ENCODE measurements around the gene BPIFB1.

The BPIFB1 gene

GRCh38 chr20:33299111-33299603, 16.1 kb downstream of the BPIFB1 start:
- DNase-seq (ENCODE audit: low read depth), result peak; percentile 18

- peak; percentile 17 for DNase-seq (ENCODE audit: low read depth)
Observed at GRCh38 chr20:33301192-33301930, 18.3 kb downstream of the BPIFB1 start.

DNA sequence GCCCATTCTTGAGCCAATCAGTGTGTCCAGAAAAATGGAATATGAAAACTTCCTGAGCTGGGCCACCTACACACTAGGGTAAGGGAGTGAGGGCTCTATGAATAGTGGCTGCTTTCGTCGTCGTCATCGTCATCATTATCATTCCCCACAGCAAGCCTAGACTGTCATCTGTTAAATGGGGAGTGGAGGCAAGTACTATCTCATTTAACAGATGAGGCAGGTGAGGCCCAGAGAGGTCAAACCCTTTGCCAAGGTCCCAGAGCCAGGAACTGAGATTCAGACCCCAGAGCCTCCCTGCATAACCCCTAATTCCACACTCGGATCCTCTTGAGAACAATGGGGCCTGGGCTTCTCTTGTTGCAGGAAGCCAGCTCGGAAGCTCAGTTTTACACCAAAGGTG, 20.6 kb downstream of the BPIFB1 start:
- no peak for DNase-seq (ENCODE audit: low read depth)

DNA sequence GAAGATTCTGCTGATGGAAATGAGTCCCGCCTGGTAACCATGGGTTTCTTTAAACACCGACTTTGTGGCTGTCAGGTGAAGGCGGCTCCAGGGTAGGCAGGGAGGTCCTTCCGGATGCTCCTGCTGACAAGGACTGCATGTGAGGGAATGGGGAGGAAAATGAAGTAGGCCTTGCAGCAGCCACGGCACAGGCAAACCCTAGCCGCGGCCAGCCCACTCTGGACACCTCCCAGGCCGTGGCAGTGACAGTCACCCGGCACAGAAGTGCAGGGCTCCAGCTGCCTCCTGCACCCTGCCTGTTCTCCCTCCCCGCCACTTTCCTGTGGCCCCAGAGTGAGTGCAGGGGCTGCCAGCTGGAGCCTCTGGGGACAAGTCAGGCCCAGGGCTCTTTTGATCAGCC, 21.0 kb downstream of the BPIFB1 start:
- DNase-seq (ENCODE audit: low read depth), result no peak

- DNase-seq (ENCODE audit: low read depth), result peak; percentile 6
Observed at GRCh38 chr20:33305589-33306057, 22.6 kb downstream of the BPIFB1 start.

DNA sequence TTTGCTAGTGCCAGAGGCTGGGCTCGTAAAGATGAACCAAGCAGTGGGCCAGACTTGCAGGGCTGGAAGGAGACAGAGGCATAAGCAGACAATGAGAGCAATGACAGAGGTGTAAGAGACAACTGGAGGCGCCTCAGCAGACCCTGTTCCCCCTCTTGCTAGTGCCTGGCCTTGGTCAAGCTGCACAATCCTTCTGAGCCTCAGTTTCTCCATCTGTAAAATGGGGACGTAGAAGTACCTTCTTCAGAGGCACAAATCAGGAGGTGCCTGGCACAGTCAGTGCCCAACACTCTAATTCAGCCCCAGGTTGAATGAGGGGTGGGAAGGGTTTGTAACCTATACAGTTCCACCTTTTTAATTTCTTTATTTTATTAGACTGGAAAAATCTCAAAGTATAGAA, 23.2 kb downstream of the BPIFB1 start:
- no peak for DNase-seq (ENCODE audit: low read depth)

GRCh38 chr20:33306807-33307206, 23.8 kb downstream of the BPIFB1 start:
- no peak for DNase-seq (ENCODE audit: low read depth)

DNA sequence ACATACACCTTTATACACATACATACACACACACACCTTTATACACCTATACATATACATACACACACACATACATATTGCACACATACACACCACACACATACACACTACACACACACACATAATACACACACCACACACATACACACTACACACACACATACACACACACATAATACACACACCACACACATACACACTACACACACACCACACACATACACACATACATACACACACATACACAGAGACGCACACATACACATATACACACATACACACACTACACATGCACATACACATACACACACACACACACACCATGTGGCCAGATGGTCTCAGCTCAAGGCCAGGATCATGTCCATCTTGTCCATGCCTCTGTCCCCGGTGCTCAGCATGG, 25.7 kb downstream of the BPIFB1 start:
- no peak for DNase-seq (ENCODE audit: low read depth)

GRCh38 chr20:33309631-33310030, 26.6 kb downstream of the BPIFB1 start:
- no peak for DNase-seq (ENCODE audit: low read depth)

DNA sequence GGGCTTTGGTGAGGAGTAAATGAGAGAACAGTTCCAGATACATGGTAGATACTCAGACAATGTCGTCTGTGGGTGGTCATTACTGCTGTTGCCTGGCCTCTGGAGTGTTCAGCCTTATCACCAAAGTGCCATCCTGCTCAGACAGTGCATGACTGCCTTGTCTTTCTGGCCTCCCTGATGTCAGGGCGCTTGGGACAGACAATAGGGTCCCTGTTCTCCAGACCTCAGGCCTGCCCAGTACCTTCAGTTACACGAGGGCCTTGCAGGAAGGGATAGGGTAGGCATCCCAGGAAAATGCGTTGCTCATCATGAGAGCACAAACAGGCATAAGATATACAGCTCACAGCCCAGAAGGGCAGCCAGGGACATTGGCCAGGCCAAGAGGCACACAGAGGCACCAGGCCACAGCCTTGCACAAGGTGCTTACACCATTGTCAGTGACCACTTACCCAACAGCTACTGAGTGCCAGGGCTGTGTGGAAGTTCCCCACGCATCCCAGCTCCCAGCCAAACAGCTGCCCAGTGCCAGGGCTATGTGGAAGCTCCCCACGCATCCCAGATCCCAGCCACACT, 27.4 kb downstream of the BPIFB1 start:
- DNase-seq (ENCODE audit: low read depth), result no peak

DNA sequence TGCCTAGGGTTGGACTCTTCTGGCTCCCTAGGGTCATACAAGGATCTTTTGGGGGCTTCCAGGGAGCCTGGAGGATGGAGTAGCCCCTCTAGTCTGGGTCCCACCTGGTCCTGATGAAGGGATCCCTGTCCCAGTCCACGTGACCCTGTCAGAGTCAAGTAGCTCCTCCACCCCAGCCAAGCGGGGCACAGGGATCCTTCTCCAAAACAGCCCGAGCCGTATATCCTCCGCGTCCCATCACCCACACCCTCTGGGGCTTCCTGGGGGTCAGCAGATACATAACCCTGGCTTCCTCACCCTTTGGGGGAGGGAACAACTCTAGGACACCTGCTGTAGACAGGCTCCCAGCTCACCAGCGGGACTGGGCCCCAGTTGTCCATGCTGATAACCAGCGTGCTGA, 28.0 kb downstream of the BPIFB1 start:
- no peak for DNase-seq (ENCODE audit: low read depth)

DNA sequence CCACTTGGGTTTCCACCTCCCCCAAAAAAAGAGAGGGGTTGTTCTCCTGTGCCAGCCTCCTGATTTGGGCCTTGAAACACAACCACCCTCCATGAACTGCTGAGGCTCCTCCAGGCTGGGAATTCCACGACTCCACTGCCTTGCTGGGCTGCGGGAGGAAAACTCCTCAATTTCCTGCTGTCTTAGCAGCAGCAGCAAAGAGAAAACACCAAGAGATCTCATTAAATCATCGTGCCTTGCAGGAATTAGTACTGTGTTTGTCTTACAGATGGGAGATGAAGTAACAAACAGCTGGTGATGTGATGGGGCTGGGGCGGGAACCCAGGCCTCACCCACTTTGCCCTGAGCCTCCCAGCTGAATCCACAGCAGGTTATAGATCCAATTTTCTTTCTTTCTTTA, 29.0 kb downstream of the BPIFB1 start:
- no peak for DNase-seq (ENCODE audit: low read depth)

DNA sequence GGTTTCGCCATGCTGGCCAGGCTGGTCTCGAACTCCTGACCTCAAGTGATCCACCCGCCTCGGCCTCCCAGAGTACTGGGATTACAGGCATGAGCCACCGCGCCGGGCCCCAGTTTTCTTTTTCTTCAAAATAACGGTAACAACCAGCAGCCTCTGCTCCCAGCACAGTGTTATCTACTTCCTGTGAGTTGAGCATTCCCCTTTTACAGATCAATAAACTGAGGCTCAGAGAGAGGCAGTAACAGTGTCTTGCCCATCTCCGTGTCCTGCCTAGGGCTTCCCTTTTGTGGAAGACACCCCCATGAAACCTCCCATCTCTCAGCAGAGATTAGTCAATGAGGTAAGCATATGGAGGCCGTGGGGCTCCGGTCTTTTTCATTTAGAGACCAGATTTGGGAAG, 29.6 kb downstream of the BPIFB1 start:
- DNase-seq (ENCODE audit: low read depth), result no peak

DNA sequence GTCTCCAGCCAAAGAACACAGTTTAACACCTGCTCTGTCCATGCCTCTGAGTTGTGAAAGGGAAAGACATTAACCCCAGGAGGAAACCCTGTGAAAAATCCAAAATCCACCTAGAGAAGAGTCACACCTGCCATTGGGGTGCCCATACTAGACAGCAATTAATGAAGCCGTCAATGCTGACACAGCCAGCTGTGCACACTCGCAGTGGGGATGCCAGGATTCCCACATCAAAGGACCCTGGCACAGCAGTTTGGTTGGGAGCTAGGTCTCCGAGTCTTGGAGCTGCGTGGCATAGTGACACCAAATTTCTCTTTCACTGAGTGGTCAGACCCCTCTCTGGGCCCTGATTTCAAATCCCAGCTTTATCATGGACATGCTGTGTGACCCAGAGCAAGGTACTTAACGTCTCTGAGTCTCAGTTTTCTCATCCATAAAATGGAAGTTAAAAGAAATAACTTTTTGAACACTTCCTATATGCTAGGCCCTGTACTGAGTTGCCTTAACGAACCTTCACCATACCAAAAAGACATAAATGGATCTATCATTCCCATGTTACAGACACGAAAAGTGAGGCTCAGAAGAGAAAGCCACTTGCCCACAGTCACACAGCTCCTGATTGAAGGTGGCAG, 30.8 kb downstream of the BPIFB1 start:
- no peak for DNase-seq (ENCODE audit: low read depth)

- DNase-seq (ENCODE audit: low read depth), result no peak
Observed at GRCh38 chr20:33316343-33316742, 33.3 kb downstream of the BPIFB1 start.

DNA sequence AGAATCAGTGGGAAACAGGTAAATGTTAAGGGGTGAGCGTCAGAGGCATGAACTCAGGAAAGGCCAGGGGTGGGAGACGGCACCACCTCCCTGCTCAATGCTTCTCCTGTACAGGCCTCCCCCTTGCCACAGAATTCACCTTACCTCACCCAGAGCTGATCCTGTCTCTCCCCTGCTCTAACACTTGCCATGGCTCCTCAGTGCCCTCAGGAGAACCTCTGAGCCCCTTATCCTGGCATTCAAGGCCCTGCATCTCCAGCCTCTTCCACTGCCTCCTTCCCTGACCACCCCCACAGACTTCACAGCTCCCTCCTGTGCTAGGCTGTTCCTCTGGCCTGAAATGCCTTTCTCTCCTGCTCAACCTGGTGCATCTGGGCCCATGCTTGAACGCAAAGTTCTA, 33.9 kb downstream of the BPIFB1 start:
- DNase-seq (ENCODE audit: low read depth), result no peak

DNA sequence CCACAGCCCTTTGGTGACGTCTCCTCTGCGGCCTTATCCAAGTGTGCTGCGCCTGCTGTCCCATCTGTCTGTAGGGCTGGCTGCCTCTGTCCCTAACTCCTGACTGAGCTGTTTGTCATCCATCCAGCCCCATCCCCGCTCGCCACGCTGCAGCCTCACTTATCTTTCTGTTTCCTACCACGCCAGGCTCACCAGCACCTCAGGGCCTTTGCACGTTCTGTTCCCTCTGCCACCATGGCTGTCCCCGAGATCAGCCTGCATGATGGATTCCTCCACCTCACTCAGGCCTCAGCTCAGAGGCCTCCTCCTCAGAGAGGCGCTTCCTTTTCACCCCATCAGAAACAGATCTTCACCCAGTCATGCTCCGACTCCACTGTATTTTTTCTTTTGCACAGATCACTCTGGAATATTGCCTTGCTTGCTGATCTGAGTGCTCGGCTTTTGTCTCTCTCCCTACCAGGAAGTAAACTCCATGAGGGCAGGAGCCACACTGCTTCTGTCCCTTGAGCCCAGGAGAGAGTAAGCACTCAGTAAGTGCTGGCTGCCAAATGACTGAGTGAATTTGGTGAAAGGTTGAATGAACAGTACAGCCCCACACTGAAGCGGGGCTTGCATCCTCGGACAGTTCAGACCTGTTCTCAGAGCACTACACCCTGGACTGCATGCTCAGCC, 34.5 kb downstream of the BPIFB1 start:
- DNase-seq (ENCODE audit: low read depth), result no peak

DNA sequence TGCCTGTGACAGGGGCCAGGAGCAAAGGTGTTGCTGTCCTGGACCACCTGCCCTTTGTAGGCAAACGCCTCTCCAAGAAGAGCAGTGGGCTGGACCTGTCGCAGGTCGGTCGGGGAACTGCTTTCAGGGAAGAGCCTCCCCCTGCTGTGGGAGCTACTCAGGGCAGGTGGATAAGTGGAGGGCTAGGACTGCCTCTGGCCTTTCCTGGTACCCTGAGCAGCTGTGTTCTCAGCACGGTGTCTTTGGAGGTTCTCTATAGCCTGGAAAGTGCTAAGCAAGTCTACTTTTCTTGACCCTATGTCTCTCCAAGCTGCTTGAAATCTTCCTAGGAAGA, 35.0 kb downstream of the BPIFB1 start:
- no peak for DNase-seq (ENCODE audit: low read depth)

- DNase-seq (ENCODE audit: low read depth), result no peak
Observed at GRCh38 chr20:33320006-33320405, 37.0 kb downstream of the BPIFB1 start.

GRCh38 chr20:33322456-33322855, 39.4 kb downstream of the BPIFB1 start:
- no peak for DNase-seq (ENCODE audit: low read depth)

DNA sequence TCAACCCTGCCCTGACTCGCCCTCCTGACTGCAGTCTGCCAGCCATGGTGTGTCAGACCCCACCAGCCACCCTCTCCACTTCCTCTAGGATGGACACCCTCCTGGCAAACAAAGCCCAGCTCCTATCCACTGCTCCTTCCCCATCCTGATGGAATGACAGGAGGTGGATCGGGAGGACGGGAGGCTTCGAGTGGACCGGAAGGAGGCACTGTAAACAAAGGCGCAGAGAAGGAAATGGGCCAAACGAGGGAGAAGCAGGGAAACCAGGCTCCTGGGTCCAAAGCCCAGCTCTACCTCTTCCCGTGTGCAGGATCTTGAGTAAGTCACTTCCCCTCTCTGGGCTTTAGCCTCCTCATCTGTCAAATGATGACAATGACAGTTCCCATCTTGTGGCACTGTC, 40.2 kb downstream of the BPIFB1 start:
- no peak for DNase-seq (ENCODE audit: low read depth)

DNA sequence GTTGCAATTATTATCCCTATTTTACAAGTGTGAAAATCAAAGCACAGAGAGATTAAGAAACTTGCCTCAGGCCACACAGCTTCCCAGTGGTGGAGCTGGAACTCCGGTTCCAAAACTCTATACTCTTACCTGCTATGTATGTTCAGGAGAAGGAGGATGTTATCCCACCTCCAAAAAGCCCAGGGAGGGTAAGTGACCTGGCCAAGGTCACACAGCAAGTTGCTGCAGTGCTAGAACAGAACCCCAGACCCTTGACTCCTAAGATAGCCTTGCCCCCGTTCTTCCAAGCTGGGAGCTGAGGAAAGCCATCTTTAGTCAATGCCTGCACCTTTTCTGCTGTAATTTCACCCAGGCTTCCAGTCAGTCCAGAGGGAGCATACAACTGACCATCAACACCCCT, 42.3 kb downstream of the BPIFB1 start:
- DNase-seq (ENCODE audit: low read depth), result no peak

Measured in stromal cell of bone marrow (primary cell).